Esophagus squamous epithelium (tissue), 4 donors: ENCODE data around the gene SPATA1.

Experiments used
- CTCF ChIP-seq, 6 experiments: fragments of 450-650 bp in 4 of 6; fragments of 200-600 bp in 2 of 6; sonication (generic) in 2 of 6; IDR thresholded peaks; one replicate each; pipeline ENCODE4 v1.5.1; 2016 to 2019; ENCODE audit warnings: antibody characterized with exemption in 6 of 6, mild to moderate bottlenecking in 4 of 6, moderate library complexity in 4 of 6
- POLR2A ChIP-seq, 4 donors: fragments of 450-650 bp; IDR thresholded peaks; one replicate each; pipeline ENCODE4 v1.6.1; 2017; ENCODE audit warnings: antibody characterized with exemption in 4 of 4, mild to moderate bottlenecking in 4 of 4, moderate library complexity in 3 of 4

DNA sequence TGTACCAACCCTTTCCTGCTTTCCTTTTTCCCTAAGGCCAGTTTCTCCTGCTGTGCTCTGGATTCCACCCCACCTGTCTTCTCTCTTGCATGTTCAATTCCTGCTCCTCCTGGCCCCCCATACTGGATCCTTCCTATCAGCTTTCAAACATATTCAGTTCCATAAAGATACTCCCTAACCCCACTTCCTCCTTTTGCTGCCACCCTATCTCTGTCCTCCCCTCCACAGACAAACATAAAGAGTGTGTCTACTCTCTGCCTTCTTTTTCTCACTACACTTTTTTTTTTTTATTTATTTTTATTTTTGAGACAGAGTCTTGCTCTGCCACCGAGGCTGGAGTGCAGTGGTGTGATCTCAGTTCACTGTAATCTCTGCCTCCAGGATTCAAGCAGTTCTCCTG is 44.1 kb upstream of the SPATA1 start:
- TF ChIP-seq POLR2A (IDR thresholded peaks at IDR 0.05), result no peak
- no peak for TF ChIP-seq CTCF (IDR thresholded peaks at IDR 0.05)
